HTR-8/SVneo (cell line): ENCODE data around the gene ESPNL.

Experiments used
- DNase-seq: peaks from one replicate; pipeline ENCODE4 v3.0.0; 2011; ENCODE audit warnings: low spot score, mixed read lengths; ENCODE audit not compliant: insufficient read length
- FAIRE-seq: peaks from 2 replicates; lab custom pipeline; 2011; peaks lifted over from hg19 to GRCh38; lab: Jason Lieb, UNC

Gene ESPNL

GRCh38 chr2:238077292-238077691 is 22.8 kb upstream of the ESPNL start:
- FAIRE-seq (no peak), DNase-seq (no peak)

GRCh38 chr2:238079874-238080327 is 20.2 kb upstream of the ESPNL start:
- no peak for DNase-seq
- FAIRE-seq, result no peak

- DNase-seq (no peak), FAIRE-seq (no peak)
Observed at GRCh38 chr2:238080518-238080917, 19.6 kb upstream of the ESPNL start.

- FAIRE-seq, result no peak
- DNase-seq, result no peak
Observed at GRCh38 chr2:238081150-238081549, 19.0 kb upstream of the ESPNL start.

- no peak for FAIRE-seq
- DNase-seq, result no peak
Observed at GRCh38 chr2:238081561-238081960, 18.6 kb upstream of the ESPNL start.

GRCh38 chr2:238082151-238082550 is 18.0 kb upstream of the ESPNL start:
- DNase-seq (no peak), FAIRE-seq (no peak)

GRCh38 chr2:238082827-238083226 is 17.3 kb upstream of the ESPNL start:
- FAIRE-seq (no peak), DNase-seq (no peak)

- no peak for DNase-seq
- no peak for FAIRE-seq
Observed at GRCh38 chr2:238083919-238084318, 16.2 kb upstream of the ESPNL start.

- DNase-seq (no peak), FAIRE-seq (no peak)
Observed at GRCh38 chr2:238084761-238085160, 15.4 kb upstream of the ESPNL start.

GRCh38 chr2:238085899-238086298 is 14.2 kb upstream of the ESPNL start:
- no peak for FAIRE-seq
- DNase-seq, result no peak

GRCh38 chr2:238087211-238087610 is 12.9 kb upstream of the ESPNL start:
- no peak for FAIRE-seq
- DNase-seq, result no peak

GRCh38 chr2:238090887-238091286 is 9.3 kb upstream of the ESPNL start:
- FAIRE-seq (no peak), DNase-seq (no peak)

- no peak for DNase-seq
- FAIRE-seq, result no peak
Observed at GRCh38 chr2:238091436-238092060, 8.6 kb upstream of the ESPNL start.

GRCh38 chr2:238092486-238093035 is 7.6 kb upstream of the ESPNL start:
- FAIRE-seq (no peak), DNase-seq (no peak)

- DNase-seq (no peak), FAIRE-seq (no peak)
Observed at GRCh38 chr2:238093181-238094140, 6.7 kb upstream of the ESPNL start.

GRCh38 chr2:238094438-238095022 is 5.6 kb upstream of the ESPNL start:
- no peak for FAIRE-seq
- DNase-seq, result no peak

GRCh38 chr2:238095143-238095542 is 5.0 kb upstream of the ESPNL start:
- FAIRE-seq, result no peak

GRCh38 chr2:238096311-238097011 is 3.7 kb upstream of the ESPNL start:
- DNase-seq (no peak), FAIRE-seq (no peak)

More at GRCh38 chr2:238095143-238095542, 5.0 kb upstream of the ESPNL start:
- no peak for DNase-seq

- no peak for FAIRE-seq
- DNase-seq, result no peak
Observed at GRCh38 chr2:238097201-238097987, 2.7 kb upstream of the ESPNL start.
